Activated CD4-positive, CD25-positive, alpha-beta regulatory T cell treated with anti-CD3 and anti-CD28 coated beads, Interleukin-2, amount 50 U/mL, for 72 hours (primary cell): ENCODE data around the gene KCNQ1.

Experiments used
- DNase-seq: peaks from one replicate; pipeline ENCODE4 v3.0.0; 2021

Gene KCNQ1

DNA sequence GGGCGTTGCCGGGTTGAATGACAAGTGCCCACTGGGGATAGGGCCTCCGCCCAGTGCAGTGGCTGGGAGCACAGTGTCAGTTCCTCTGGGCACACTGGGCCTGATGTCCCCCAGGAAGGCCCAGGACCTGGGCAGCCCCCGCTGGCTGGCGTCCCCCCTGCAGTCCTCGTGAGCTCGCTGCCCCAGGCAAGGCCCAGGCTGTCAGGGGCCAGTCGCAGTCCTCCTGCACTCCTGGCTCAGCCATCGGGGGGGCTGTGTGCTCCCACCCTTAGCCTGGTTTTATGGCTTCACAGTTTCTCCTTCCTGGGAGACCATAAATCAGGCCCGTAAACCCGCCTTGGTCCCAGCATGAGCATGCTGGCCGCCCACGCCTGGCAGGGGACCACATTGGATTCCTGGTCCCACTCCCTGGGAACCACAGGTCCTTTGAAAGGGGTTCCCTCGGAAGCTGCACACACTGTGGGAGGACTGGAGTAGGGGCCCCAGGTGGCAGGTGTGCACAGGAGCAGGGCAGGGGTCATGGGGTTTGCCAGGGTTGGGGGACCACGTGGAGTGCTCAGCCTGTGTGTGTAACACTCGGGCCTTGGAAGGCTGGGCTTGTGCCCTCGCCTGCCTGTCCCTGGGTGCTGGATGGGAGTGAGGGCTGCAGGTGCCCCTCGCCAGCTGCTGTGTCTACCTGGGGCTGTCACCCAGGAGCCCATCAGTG is 141.4 kb downstream of the KCNQ1 start:
- peak; percentile 16 for DNase-seq

DNA sequence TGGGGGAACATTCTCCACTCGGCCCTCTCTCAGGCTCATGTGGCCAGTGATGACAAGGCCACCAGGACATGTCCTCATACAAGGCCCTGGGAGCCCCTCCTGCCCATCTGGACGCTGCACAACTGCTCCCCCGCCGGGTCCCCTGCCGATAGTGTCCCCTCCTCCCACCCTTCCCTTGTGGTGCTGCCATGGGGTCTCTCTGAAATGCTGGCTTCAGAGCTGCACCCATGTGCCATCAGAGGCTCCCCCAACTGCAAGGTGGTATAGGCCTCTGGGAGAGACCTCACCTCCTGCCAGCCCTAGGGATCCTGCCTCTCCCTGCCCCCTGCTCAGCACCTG is 142.0 kb downstream of the KCNQ1 start:
- no peak for DNase-seq

DNA sequence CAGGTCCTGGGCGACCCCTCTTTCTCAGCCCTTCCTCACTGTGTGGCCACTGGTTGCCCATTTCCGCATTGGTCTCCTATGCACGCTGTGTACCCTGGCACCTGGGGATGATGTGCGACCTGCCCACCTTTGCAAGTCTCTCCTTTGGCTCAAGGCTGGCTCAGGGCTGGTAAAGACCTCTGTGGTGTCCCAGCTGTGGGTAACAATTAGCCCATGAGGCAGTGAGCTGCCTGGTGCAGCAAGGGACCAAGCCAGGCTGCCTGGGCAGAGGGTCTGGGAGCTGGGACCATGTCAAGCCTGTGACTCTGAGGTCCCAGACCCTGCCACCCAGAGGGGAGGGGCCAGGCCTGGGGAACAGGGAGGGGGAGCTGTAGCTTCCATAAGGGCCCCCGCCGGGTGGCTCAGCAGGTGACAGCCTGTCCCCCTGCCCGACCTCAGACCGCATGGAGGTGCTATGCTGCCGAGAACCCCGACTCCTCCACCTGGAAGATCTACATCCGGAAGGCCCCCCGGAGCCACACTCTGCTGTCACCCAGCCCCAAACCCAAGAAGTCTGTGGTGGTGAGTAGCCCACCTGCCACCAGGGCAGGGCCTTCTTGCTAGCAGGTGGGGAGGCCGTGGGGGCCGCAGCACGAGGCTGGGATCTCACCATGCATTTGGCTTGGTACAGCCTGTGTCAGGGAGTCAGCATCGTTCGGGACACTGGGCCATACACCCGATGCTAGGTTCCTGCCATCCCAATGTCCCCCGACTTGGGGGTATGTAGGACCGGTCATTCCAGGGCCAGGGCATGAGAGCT is 142.5 kb downstream of the KCNQ1 start:
- DNase-seq = peak; percentile 23

DNA sequence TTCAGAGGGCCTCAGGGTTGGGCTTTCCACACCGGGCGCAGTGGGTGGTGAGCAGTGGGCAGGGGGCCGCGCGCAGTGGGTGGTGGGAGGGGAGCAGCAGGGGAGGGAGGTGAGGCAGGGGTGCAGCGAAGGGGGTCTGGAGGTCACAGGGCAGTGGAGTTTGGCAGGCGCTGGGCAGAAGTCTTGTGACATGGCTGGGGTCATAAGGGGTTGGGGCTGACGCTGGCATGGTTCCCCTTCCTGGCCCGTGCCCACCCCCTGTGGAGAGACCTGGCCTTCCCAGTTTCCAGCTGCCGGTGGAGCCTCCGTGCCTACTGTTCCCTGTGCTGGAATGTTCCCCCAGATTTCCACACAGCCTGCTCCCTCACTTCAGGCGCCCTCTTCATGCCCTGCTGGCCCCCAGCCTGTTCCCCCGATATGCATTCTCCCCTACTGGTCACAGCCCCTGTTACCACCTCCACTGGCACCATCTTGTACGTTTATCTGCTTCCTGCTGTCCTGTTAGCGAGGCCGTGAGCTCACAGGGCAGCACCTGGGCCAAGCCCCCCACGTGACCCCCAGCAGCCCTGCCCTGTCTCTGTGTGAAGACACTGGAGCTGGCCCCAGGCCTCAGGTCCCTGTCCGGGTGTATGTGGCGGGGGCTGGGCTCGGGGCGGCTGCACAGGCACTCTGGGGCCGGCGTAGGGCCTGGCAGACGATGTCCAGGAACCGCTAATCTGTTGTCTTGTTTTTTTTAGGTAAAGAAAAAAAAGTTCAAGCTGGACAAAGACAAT is 143.4 kb downstream of the KCNQ1 start:
- peak; percentile 21 for DNase-seq

DNA sequence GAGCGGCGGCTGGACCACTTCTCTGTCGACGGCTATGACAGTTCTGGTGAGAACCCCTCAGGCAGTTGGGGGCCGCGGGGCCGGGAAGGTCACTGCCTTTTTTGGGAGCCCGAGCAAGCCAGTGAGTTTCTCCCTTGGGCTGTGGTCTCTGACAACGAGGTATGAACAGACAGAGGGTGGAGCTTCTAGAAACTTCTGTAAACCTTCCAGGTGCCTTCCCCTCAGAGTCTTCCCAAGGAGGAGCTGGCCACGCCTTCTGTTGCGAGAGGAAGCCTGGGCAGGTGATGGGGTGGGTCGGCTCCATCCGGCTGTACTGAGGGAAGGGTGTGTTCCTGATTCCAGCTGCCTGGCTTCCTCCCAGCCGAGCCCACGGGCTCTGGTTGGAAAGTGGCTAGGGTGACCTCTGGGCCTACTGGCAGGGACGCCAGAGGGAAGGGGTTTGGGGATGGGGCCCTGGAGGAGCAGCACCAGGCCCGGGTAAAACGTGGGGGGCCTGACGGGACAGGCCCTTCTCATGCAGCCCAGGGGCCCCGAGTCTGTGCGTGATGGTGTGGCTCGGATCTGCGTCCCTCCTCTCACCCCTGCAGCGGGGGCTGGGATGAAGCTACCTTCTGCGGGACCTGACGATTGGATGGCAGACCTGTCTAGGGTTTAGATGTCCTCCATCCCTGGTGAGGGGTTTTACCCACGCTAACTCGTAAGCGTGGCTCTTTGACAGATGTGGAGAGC is 144.2 kb downstream of the KCNQ1 start:
- peak; percentile 20 for DNase-seq

DNA sequence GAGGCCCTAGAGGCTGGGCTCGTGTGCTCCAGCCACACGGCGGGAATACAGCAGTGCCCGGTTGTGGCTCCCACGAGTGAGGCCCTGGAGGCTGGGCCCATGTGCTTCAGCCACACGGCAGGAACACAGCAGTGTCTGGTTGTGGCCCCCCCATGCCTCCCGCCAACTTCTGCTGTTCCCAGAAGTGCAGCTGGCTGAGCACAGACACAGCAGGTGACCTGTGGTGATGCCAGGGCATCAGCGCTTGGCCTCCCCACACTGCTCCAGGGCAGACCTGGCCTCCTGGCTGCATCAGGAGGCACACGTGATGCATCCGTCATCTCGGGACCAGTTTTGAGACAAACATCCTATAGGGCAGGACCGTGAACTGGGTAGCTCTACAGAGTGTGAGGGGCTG is 144.7 kb downstream of the KCNQ1 start:
- DNase-seq = peak; percentile 24

DNA sequence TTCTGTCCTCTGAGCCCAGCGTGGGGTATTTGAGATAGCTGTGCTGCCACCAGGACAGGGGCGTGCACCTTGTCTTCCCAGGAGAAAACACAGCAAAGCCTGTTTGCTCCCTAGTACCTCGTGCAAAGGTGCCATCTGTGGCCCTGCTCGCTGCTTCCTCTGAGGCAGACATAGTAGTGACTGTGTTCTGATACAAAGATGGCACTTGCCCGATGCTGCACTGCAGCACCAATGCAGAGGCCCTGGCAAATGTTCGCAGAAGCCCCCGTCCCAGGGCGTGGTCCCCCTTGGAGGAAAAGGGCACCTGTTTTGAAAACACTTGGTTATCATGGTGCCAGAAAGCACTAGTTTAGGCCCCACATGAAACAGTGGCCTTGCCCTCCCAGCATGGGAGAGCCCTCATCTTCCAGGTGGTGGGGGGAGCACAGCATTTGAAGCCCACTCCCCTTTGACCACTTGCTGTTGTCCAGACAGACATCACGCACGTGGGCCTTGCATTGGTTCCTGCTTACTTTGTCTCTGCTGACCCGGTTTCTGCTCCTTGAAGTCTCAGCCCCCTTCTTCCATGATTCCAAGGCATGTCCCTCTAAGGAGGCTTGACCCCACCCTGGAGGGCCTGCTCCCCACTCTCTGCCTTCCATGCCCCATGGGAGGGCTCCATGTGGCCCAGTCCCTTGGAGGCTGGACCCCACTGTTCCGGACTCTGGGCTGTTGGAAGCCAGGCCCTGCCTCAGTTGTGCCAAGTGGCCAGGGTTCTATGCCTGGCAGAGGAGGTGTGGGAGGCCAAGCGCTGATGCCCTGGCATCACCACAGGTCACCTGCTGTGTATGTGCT is 145.5 kb downstream of the KCNQ1 start:
- peak; percentile 25 for DNase-seq

DNA sequence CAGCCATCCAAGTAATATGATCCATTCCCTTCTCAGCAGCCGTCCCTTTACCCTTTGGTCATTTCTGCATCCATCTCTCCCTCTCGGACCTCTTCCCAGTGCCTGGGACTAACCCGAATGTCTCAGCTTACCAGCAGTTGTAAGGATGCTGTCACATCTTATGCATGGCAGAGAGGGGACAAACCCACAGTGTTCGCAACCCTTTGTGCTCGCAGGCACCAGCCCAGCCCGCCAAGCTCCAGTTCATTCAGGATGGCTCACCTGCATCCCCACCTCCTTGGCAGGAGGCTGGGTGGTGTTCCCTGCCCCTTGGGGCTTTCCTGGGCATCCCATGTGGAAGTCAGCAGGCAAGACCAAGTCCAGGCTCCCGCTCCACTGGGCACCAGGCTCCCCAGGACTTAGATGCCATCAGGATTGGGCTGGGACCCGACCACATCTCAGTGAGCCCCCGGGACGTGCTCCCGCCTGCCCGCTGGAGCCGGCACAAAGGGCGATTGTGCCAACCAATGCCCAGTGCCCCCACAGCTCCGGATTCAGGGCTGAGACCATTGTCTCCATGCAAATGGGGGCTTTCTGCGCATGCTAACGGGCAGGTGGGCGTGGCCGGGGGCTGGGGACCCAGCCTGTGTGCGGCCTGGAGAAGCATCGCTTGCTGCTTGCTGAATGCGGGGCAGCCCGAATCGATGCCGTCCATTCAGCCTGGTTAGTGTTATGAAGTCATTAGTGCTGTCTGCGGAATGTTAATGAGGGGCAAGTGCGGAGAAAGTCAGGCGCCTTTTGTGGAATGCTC is 146.4 kb downstream of the KCNQ1 start:
- no peak for DNase-seq

DNA sequence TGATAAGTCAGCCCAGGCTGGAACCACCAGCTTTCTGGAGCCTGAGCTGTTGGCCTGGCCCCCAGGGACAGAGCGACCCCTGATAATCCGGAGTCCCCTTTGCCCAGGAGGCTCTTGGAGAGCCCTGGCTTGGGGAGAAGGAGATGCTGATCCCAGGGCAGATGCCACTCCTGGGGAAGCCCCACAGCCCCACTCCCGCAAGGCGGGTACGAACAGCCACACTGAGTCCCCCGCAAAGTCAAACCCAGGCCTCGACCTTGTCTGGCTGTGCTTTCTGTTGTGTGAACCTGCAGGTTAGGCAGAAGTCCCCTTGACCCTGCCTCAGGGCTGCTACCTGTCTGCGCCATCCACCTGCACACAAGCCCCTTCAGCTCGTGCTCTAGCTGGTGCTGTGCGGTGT is 147.0 kb downstream of the KCNQ1 start:
- no peak for DNase-seq

DNA sequence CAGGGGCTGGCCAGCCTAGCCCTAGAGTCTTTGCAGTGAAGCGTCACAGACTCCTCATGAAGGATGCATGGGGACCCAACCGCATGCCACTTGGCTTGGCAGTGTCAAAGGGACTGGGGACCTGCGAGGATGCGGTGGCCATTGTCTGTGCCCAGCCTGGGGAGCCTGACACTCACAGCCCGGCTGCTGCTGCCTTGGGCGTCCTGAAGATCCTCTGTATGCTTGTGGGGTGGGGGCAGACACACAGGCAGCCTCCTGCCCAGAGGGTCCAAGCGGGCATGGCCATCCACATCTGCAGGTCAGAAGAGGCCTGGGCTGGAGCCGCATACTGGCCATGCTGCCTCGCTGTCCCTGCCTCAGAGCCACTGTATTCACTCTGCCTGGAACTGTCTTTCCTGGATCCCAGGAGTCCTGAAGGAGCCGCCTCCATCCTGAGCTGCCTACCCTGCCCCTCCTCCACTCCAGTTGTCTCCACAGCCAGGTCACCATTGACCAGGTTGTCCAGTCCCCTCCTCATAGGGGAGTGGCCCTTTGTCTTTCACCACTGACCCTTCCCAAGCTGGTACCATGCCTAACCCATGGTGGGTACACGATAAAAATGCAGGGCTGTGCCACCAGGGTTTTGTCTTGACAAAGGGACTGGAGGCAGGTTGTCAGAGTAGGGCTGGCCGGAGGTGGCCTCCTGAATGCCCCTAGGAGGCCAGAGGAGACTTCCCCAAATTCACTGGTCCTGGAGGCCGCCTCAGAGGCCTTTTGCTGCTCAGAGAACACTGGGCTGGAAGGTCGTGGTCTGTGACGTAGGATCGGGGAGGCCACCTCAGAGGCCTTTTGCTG is 148.0 kb downstream of the KCNQ1 start:
- no peak for DNase-seq

DNA sequence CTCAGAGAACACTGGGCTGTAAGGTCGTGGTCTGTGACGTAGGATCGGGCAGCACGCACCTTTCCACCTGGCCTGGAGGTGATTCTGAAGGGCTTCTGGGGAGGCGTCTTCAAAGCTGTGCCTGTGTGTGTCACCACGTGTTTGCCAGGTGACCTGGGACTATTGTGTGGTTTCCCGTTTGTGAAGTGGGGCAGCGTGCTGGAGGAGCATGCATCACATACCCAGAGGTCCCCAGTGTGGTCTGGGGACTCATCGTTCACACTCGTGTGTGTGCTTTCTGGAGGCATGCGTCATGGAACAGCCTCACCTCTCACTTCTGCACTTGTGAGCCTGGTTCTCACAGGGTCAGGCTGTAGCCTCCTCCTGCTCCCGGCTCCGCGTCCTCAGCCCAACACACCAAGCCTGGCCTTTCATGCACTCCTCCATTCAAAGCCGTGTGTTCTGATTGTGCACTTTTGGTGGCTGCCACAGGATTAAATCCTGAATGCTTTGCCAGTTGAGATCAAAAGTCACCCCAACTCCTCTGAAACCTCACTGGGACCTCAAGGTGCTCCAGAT is 148.7 kb downstream of the KCNQ1 start:
- DNase-seq = no peak

DNA sequence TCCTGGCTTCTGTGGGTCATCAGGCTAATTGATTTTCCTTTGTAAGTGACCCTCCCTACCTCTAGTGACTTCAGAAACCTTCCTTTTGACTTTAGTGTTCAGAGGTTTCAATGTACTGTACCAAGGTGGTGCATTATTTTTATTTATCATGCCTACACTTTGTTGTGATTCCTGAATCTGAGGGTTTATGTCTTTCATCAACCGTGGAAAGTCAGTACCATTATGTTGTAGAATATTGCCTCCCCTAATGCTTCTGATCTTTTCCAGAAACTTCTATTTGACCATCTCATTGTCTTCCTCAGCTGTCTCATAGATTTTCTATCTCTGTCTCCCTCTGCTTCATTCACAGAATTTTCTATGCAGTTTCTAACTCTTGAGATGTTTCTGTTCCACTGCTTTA is 149.5 kb downstream of the KCNQ1 start:
- DNase-seq = no peak

DNA sequence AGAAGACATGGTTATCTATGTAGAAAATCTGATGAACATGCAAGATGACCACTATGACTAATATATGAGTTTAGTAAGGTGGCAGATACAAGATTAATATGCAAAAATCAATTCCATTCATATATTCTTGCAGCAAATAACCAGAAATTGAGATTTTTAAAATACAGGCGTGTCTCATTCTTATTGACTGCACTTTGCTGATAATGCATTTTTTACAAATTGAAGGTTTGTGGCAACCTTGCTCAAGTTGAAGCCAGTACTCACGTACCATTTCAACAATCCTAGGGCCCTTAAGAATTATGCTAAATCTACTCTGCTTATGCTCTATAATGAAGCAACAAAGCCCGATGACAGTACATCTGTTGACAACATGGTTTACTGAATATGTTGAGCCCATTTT is 150.4 kb downstream of the KCNQ1 start:
- no peak for DNase-seq

DNA sequence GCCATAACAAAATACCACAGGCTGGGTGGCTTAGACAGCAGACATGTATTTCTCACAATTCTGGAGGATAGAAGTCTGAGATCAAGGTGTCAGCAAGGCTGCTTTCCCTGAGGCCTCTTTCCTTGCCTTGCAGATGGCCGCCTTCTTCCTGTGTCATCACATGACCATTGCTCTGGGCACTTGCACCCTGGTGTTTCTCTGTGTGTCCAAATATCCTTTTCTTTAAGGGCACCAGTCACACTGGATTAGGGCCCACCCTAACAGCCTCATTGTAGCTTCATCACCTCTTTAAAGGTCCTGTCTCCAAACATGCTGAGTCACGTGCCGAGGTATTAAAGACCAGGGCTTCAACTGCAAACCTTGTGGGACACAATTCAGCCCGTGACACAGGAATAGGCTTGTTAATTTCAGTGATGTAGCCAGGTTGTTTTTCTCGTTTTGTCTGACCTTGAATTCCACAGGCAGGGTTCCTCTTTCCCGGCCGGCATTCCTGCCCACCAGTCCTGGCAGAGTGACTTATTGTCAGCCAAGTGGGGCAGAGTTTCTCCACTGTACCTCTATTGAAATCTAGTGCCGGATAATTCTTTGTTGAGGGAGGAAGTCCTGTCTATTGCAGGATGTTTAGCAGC is 154.9 kb downstream of the KCNQ1 start:
- DNase-seq = no peak

DNA sequence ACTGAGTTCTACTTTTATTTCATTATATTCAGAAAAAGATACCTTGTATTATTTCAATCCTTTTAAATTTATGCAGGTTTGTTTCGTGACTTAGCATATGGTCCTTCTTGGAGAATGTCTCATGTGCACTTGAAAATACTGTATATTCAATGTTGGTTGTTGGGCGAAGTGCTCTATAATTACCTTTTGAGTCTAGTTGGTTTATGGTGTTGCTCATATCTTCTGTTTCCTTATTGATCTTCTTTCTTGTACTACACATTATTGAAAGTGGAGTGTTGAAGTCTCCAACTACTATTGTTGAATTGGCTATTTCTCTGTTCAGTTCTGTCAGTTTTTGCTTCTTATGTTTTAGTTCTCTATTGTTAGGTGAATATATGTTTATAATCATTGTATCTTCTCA is 164.5 kb downstream of the KCNQ1 start:
- DNase-seq = no peak

DNA sequence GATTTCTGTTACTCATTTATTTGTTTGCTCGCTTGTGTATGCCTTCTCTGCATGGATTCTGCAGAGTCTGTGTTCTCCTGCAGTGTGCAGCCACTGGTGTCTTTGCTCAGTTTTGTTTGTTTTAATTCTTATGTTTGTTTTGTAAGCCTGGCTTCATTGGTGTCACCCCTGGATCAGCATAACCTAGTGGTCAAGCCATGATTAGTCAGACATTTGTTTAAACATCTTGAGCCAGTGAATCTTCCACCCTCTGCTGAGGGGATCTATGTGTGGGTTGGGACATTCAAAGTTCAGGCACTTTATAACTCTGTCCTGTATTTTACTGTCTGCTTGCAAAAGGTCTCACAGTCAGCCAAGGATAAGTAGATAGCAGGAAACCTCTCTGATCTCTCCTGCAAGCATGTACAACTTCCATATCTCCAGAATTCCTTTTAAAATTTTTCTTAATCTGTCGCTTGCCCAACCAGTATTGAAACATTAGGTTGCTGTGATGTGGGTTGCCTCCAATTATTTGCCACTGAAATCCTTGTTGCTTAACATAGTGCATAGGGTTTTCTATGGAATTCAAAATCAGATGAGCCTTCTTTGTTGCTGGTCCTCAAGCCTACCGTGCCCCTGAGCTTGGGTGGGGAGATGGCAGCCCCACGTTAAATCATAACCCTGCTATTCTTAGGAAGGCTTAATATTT is 168.2 kb downstream of the KCNQ1 start:
- DNase-seq = no peak

DNA sequence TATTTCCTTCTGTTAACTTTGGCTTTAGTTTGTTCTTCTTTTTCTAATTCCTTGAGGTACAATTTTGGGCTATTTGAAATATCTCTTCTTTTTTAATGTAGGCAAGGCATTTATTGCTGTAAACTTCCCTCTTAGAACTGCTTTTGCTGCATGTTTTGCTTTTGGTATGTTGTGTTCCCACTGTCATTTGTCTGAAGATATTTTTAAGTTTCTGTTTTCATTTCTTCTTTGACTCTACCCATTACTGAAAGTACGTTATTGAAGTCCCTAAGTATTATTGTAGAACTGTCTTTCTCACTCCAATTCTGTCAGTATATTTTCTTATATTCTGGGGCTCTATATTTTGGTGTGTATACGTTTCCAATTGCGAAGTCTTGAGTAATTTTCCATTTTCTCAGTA is 177.1 kb downstream of the KCNQ1 start:
- no peak for DNase-seq

DNA sequence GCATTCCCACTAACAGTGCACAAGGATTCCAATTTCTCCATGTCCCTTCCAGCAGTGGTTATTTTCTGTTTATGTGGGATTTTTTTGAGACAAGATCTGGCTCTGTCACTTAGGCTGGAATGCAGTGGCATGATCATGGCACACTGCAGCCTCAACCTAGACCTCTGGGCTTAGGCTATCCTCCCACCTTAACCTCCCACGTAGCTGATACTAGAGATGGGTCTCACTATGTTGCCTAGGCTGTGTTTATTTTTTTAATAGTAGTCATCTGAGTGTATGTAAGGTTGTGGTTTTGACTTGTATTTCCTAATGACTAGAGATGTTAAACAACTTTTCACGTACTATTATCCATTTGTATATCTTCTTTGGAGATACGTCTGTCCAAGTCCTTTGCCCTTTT is 180.4 kb downstream of the KCNQ1 start:
- no peak for DNase-seq

DNA sequence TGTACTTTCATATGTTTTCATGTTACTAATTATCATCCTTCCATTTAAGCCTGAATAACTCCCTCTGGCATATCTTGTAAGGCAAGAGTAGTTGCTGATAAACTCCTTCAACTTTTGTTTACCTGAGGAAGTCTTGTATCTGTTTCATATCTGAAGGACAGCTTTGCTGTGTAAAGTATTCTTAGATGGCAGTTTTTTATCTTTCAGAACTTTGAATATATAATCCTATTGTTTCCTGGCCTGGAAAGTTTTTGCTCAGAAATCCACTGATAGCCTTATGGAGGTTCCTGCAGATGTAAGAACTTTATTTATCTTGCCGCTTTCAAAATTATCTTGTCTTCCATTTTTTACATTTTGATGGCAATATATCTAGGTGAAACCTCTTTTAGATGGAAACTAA is 185.9 kb downstream of the KCNQ1 start:
- no peak for DNase-seq
